Skeletal muscle tissue (tissue), 4 donors: ENCODE measurements around the gene PPP6R2. TPM values are rescaled to one million over a fixed set of nuclear protein-coding genes. Genes with fewer than 3 reads are reported as not detected.

Experiments used
- H3K27ac ChIP-seq: one replicate; pipeline ENCODE4 v1.7.0; 2013; ENCODE audit warnings: mild to moderate bottlenecking, low read depth, low read length, inconsistent platforms
- H3K27me3 ChIP-seq, 3 donors: one replicate each; pipeline ENCODE4 v1.7.0; 2013; ENCODE audit warnings: low read length in 3 of 3; ENCODE audit not compliant: control insufficient read depth in 3 of 3, insufficient read depth in 3 of 3
- H3K36me3 ChIP-seq, 3 donors: one replicate each; pipeline ENCODE4 v1.7.0; 2013; ENCODE audit warnings: low read length in 3 of 3; ENCODE audit not compliant: control insufficient read depth in 3 of 3, insufficient read depth in 3 of 3
- H3K4me1 ChIP-seq, 3 donors: one replicate each; pipeline ENCODE4 v1.7.0; 2013; ENCODE audit warnings: low read length in 3 of 3, mild to moderate bottlenecking in 3 of 3; ENCODE audit not compliant: control insufficient read depth in 3 of 3, insufficient read depth in 3 of 3
- H3K4me3 ChIP-seq, 3 donors: one replicate each; pipeline ENCODE4 v1.7.0; 2013; ENCODE audit warnings: low read length in 3 of 3
- H3K9ac ChIP-seq, 3 donors: one replicate each; pipeline ENCODE4 v1.7.0; 2013; ENCODE audit warnings: low read length in 3 of 3, mild to moderate bottlenecking in 3 of 3, moderate library complexity in 2 of 3, low read depth in 1 of 3
- H3K9me3 ChIP-seq, 3 donors: one replicate each; pipeline ENCODE4 v1.7.0; 2013; ENCODE audit warnings: low read length in 3 of 3; ENCODE audit not compliant: control insufficient read depth in 3 of 3
- total RNA-seq: library from RNA; depleted of rRNA; stranded (reverse); fragments of >200 nt; gene quantifications from one replicate; pipeline ENCODE4 v1.2.3, GENCODE V29; 2014
- donor health status: Osteomylitis.

The PPP6R2 gene
- total RNA-seq, 1 donor from 2014 or later = 28.2 TPM

DNA sequence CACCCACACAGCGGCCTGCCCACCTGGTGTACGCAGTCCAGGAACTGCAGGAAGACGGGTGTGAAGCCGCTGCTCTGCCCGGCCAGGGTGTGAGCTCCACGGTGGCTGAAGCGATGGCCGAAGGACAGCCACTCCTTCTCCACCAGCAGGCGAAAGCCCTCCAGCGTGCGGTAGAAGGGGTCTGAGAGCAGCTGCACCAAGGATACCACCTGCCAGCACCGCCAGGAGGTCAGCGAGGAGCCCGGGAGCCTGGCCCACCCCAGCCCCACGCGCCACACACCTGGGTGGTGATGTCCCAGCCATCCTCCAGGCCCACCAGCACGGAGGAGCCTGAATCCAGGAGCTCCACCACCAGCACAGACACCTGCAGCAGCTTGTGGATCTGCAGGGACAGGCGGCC, 112.1 kb downstream of the PPP6R2 start:
- H3K27ac ChIP-seq = no peak overlapping the region
- H3K36me3 ChIP-seq = peaks cover 54 to 62% (median 57%) of the 10 kb centered on the region in 3 donors
- H3K4me1 ChIP-seq = no peaks in the 10 kb centered on the region
- H3K9ac ChIP-seq = no peak overlapping the region
- no peaks in the 10 kb centered on the region for H3K9me3 ChIP-seq
- H3K27me3 ChIP-seq = no peaks in the 10 kb centered on the region
- no peak overlapping the region for H3K4me3 ChIP-seq

DNA sequence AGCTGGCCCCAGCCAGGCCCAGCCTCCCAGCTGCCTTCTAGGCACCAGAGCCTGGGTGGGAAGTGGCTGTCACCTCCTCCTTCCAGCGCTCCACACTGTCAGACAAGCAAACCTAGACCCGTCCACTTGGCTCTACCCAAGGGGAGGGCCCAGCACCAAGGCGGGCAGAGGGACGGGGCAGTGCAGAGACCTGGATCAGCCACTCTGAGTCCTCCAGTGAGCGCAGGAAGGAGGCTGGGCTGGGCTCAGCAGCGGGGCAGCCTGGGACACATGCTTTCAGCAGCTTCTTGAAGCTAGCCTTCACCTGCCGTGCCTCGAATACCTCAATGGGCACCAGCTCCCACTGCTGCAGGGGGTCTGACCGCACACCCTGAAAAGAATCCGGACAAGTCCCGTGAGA, 112.9 kb downstream of the PPP6R2 start:
- Histone ChIP-seq H3K36me3 (peaks cover 59 to 67% (median 65%) of the 10 kb centered on the region in 3 donors), H3K9me3 (no peaks in the 10 kb centered on the region), H3K27ac (no peak overlapping the region)

DNA sequence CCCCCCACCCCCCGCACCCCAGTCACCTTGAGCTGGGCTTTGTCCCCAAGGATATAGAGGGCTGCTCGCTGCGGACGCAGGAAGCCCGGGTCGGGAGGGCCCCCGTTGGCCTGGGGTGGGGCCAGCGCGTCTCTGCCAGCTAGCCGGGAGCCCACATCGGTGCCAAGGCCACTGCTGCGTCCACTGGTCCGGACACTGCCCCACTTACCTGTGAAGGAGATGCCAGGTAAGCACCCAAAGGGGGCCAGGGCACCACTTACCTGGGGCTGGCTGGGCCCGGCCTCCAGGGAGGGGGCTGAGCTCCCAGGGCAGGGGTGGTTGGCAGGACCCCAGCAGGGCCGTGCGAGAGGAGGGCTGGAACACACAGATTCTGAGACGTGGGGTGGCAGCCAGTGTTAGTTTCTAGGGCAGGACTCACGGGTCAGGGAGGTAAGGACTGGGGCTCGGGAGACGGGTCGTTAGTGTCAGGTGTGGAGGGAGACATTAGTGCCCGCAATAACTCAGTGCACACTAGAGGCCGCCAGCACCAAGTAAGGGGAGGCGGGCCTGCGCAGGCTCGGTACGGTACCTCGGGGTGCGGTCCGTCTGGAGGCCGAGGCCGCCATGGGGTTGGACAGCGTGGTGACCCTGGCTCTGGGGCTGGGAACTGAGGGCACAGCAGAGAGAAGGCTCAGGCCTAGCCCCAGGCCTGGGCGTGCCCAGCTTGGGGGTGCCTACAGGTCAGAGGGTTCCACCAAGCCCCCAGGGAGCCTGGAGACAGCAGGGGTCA, 113.5 kb downstream of the PPP6R2 start:
- peaks cover 65 to 73% (median 71%) of the 10 kb centered on the region in 3 donors for H3K36me3 ChIP-seq
- no peak overlapping the region for H3K4me3 ChIP-seq
- no peak overlapping the region for H3K9ac ChIP-seq
- no peaks in the 10 kb centered on the region for H3K4me1 ChIP-seq
- H3K9me3 ChIP-seq = no peaks in the 10 kb centered on the region
- H3K27me3 ChIP-seq = no peaks in the 10 kb centered on the region
- H3K27ac ChIP-seq = no peak overlapping the region

More for the DNA sequence above, 112.9 kb downstream of the PPP6R2 start:
- Histone ChIP-seq H3K27me3 (no peaks in the 10 kb centered on the region), H3K9ac (no peak overlapping the region), H3K4me3 (no peak overlapping the region), H3K4me1 (no peaks in the 10 kb centered on the region)

DNA sequence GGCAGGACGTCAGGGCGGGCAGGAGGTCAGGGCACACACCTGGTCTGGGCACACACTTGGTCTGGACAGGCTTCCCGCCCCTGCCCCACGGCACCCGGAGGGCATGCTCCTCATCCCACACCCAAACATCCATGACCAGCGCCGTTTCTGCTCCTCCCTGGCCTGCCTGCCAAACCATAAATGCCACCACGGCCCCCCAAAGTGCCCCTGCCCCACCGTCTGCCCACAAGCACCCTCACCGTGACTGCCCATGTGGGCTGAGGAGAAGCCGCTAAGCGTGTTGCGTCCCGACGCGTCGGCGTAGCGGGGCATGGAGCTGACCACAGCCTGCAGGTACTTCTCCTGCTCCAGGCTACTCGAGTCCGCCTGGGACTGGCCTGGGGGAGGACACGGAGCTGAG, 115.9 kb downstream of the PPP6R2 start:
- Histone ChIP-seq H3K9ac (no peak overlapping the region), H3K27me3 (no peaks in the 10 kb centered on the region), H3K4me1 (no peaks in the 10 kb centered on the region), H3K9me3 (no peaks in the 10 kb centered on the region), H3K36me3 (peaks cover 80 to 89% (median 81%) of the 10 kb centered on the region in 3 donors), H3K4me3 (no peak overlapping the region), H3K27ac (no peak overlapping the region)

DNA sequence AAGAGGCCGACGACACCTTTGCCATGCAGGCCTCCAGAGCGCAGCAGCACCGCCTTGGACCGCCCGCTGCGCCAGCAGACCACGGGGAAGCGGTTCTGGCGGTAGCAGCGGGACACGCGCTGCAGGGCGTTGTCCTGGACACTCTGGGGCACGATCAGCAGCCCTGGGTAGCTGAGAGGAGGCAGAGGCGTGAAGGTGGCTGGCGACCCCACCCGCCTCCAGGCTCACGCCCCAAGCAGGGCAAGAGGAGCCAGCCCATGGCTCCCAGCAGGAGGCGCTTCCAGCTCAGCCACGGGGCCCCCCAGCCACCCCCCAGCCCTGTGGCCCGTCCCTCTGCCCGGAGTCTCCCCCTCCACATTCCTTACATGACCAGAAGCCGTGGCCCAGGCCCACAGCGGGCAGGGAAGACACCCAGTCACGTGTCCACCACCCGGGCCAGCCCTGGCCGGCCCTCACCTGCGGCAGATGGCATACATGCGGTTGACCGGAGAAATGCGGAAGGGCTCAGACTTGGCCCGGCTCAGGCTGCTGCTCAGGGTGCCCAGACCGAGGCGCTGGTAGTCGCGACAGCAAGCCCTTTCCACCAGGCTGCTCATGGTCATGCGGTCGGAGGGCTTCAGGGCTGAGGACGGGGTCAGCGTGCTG, 116.5 kb downstream of the PPP6R2 start:
- H3K4me3 ChIP-seq = no peak overlapping the region
- no peak overlapping the region for H3K9ac ChIP-seq
- peaks cover 81 to 89% (median 81%) of the 10 kb centered on the region in 3 donors for H3K36me3 ChIP-seq
- H3K9me3 ChIP-seq = no peaks in the 10 kb centered on the region
- no peaks in the 10 kb centered on the region for H3K4me1 ChIP-seq
- no peak overlapping the region for H3K27ac ChIP-seq
- no peaks in the 10 kb centered on the region for H3K27me3 ChIP-seq

DNA sequence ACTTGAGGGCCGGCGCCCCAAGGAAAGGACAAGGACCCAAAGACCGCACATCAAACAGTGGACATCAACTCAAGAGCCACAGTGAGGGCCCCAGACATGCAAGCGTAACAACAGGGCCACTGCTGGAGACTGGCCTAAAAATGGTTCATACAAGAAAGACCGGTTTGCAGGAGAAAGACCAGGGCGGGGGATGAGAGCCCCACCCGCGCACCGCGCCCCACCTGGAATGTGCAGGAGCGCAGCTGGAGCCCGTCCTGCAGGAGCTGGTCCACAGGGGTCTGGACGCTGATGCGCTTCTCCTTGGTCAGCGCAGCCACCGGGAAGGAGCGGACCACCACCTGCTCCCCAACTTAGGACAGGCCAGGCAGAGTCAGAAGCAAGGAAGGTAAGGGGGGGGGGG, 117.8 kb downstream of the PPP6R2 start:
- Histone ChIP-seq H3K4me3 (no peak overlapping the region), H3K27me3 (no peaks in the 10 kb centered on the region), H3K36me3 (peaks cover 80 to 90% (median 87%) of the 10 kb centered on the region in 3 donors), H3K4me1 (no peaks in the 10 kb centered on the region), H3K9ac (no peak overlapping the region), H3K9me3 (no peaks in the 10 kb centered on the region), H3K27ac (no peak overlapping the region)

DNA sequence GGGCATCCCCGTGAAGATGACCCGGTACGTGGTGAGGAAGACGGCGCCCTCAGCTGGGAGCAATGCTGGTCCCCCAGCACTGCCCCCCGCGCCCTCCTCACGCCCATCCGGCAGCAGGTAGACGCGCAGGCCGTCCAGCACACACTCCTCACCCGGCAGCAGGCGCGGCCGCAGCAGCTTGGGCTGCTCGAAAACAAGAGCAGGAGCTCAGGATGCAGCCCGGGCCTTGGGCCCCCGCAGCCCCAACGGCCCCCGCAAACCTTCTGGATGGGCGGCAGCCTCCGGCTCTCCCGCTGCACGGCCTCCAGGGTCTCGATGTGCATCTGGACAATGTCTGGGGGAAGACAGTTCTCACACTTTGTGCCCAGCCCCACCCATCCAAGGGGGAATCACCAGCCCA, 118.4 kb downstream of the PPP6R2 start:
- Histone ChIP-seq H3K36me3 (peaks cover 83 to 93% (median 91%) of the 10 kb centered on the region in 3 donors), H3K4me1 (no peaks in the 10 kb centered on the region)

DNA sequence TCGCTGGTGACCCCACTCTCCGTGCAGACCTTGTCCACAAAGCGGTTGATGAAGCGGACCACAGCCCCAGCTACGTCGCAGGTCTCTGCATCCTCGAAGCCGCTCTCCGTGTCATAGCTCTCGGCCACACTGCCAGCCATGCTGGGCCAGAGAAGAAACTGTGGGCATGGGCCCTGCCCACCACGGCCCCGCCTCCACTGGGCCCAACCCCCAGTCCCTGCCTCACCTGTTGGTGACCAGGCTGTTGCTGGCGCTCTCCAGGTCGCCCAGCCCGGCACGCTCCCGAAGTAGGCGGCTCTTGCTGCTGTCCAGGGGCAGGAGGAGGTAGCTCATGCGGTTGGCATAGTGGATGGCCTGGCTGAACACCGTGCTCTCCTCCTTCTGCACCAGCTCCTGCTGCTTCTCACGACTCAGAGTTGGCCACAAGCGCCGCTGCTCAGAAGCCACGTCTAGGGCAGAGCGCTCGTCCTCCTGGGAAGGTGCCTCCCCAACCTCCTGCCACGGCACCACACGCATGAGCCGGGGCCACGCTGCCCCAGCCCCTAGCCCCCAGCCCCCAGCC, 118.9 kb downstream of the PPP6R2 start:
- no peak overlapping the region for H3K9ac ChIP-seq
- H3K9me3 ChIP-seq = no peaks in the 10 kb centered on the region
- H3K27me3 ChIP-seq = no peaks in the 10 kb centered on the region
- no peaks in the 10 kb centered on the region for H3K4me1 ChIP-seq
- H3K27ac ChIP-seq = no peak overlapping the region
- H3K4me3 ChIP-seq = no peak overlapping the region
- H3K36me3 ChIP-seq = peaks cover 86 to 93% (median 92%) of the 10 kb centered on the region in 3 donors

More for the DNA sequence above, 118.4 kb downstream of the PPP6R2 start:
- no peaks in the 10 kb centered on the region for H3K27me3 ChIP-seq
- H3K4me3 ChIP-seq = no peak overlapping the region
- no peaks in the 10 kb centered on the region for H3K9me3 ChIP-seq
- H3K27ac ChIP-seq = no peak overlapping the region
- H3K9ac ChIP-seq = no peak overlapping the region

DNA sequence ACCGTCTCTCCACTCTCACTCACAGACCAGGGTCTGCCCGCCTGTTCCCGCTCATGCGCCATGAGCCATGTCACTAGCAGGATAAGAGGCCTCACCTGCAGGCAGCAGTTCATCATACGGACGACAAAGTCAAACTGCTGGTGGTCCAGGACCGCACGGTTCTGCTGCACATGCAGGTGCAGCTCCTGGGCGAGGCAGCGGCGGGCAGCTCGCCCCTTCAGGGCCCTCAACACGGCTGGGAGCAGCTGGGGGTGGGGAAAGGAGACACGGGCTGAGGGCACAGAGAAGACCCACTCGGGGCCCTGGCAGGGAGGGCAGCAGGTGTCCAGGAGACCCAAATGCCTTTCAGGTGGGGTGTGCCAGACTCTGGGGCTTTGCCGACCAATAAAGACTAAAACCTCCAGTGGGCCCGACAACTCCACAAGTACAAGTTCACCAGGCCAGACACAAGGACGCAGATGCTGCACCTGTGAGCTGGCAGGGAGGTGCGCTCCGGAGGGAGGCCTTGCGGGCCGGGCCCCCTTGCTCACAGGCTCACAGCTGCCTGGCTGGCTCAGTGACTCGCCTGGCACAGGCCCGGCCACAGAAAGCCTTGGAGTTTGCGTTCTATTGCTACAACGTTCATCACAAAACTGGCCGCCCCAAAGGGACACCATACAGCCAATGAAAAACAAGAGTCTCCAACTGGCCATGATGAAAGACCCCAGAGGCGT, 120.2 kb downstream of the PPP6R2 start:
- Histone ChIP-seq H3K4me3 (no peak overlapping the region), H3K9me3 (no peaks in the 10 kb centered on the region)

More for the DNA sequence above, 120.2 kb downstream of the PPP6R2 start:
- H3K4me1 ChIP-seq = no peaks in the 10 kb centered on the region
- H3K36me3 ChIP-seq = peaks cover 85 to 88% (median 86%) of the 10 kb centered on the region in 3 donors
- H3K9ac ChIP-seq = no peak overlapping the region
- H3K27ac ChIP-seq = no peak overlapping the region
- no peaks in the 10 kb centered on the region for H3K27me3 ChIP-seq
